SK-N-SH treated with all-trans-retinoic acid at 6 μM for 48 hours (cell line): Measurements from ENCODE around the gene TSEN54.

Experiments used
- ATAC-seq: fragments of 200-7000 bp; cut with Tn5 transposase; 3 replicates; pipeline ENCODE4 v1.9.1; 2020; ENCODE audit warnings: mild to moderate bottlenecking, moderate library complexity
- ARNTL ChIP-seq: fragments of 450-650 bp; formaldehyde crosslinking; IDR thresholded peaks from 2 replicates; pipeline ENCODE4 v1.5.0; 2020; ENCODE audit warnings: low read depth, mild to moderate bottlenecking, moderate library complexity, borderline replicate concordance
- BACH2 ChIP-seq: fragments of 250-450 bp; sonication (Bioruptor Pico); IDR thresholded peaks from 2 replicates; pipeline ENCODE4 v1.9.0; 2021; ENCODE audit warnings: mild to moderate bottlenecking, borderline replicate concordance
- CREB5 ChIP-seq: fragments of 250-450 bp; sonication (Bioruptor Pico); IDR thresholded peaks from 2 replicates; pipeline ENCODE4 v1.5.1; 2020; ENCODE audit warnings: low read depth, mild to moderate bottlenecking, moderate library complexity
- CSDC2 ChIP-seq: fragments of 250-450 bp; sonication (Bioruptor Pico); IDR thresholded peaks from 2 replicates; pipeline ENCODE4 v1.5.0; 2020; ENCODE audit warnings: mild to moderate bottlenecking, moderate library complexity
- CSRNP3 ChIP-seq: fragments of 250-450 bp; sonication (Bioruptor Pico); IDR thresholded peaks from 2 replicates; pipeline ENCODE4 v1.5.1; 2021; ENCODE audit warnings: mild to moderate bottlenecking, moderate library complexity
- ESRRG ChIP-seq: fragments of 250-450 bp; sonication (Bioruptor Pico); IDR thresholded peaks from 2 replicates; pipeline ENCODE4 v1.6.1; 2021; ENCODE audit warnings: mild to moderate bottlenecking
- GLIS3 ChIP-seq: fragments of 250-450 bp; sonication (Bioruptor Pico); IDR thresholded peaks from 2 replicates; pipeline ENCODE4 v1.5.0; 2020; ENCODE audit warnings: mild to moderate bottlenecking, moderate library complexity
- OSR1 ChIP-seq: fragments of 250-450 bp; sonication (Bioruptor Pico); IDR thresholded peaks from 2 replicates; pipeline ENCODE4 v1.8.0; 2022; ENCODE audit warnings: moderate library complexity, mild to moderate bottlenecking, inconsistent platforms
- PATZ1 ChIP-seq: fragments of 250-450 bp; sonication (Bioruptor Pico); IDR thresholded peaks from 2 replicates; pipeline ENCODE4 v1.8.0; 2020; ENCODE audit warnings: mild to moderate bottlenecking, moderate library complexity, borderline replicate concordance
- PPARA ChIP-seq: fragments of 250-450 bp; sonication (Bioruptor Pico); IDR thresholded peaks from 2 replicates; pipeline ENCODE4 v1.5.0; 2020; ENCODE audit warnings: mild to moderate bottlenecking, borderline replicate concordance
- RARB ChIP-seq: fragments of 250-450 bp; sonication (Bioruptor Pico); IDR thresholded peaks from 2 replicates; pipeline ENCODE4 v1.8.0; 2021; ENCODE audit warnings: mild to moderate bottlenecking, moderate library complexity
- SNAI2 ChIP-seq: fragments of 250-450 bp; sonication (Bioruptor Pico); IDR thresholded peaks from 2 replicates; pipeline ENCODE4 v1.5.0; 2020; ENCODE audit warnings: mild to moderate bottlenecking, moderate library complexity
- TCF4 ChIP-seq: fragments of 250-450 bp; sonication (Bioruptor Pico); IDR thresholded peaks from 2 replicates; pipeline ENCODE4 v1.8.0; 2021; ENCODE audit warnings: mild to moderate bottlenecking, moderate library complexity, borderline replicate concordance
- TSHZ2 ChIP-seq: fragments of 250-450 bp; sonication (Bioruptor Pico); IDR thresholded peaks from 2 replicates; pipeline ENCODE4 v1.5.0; 2020; ENCODE audit warnings: mild to moderate bottlenecking, moderate library complexity
- ZC3H10 ChIP-seq: fragments of 250-450 bp; sonication (Bioruptor Pico); IDR thresholded peaks from 2 replicates; pipeline ENCODE4 v1.5.1; 2021; ENCODE audit warnings: mild to moderate bottlenecking, moderate library complexity
- ZFP3 ChIP-seq: fragments of 250-450 bp; sonication (Bioruptor Pico); IDR thresholded peaks from 2 replicates; pipeline ENCODE4 v1.5.0; 2020; ENCODE audit warnings: mild to moderate bottlenecking, moderate library complexity
- ZFP30 ChIP-seq: fragments of 450-650 bp; formaldehyde crosslinking; IDR thresholded peaks from 2 replicates; pipeline ENCODE4 v1.5.0; 2022; ENCODE audit warnings: mild to moderate bottlenecking, moderate library complexity
- ZNF565 ChIP-seq: fragments of 450-650 bp; formaldehyde crosslinking; conservative IDR thresholded peaks from 2 replicates; pipeline ENCODE4 v1.5.0; 2020; ENCODE audit warnings: low read depth, mild to moderate bottlenecking, moderate library complexity
- ZNF70 ChIP-seq: fragments of 450-650 bp; formaldehyde crosslinking; IDR thresholded peaks from 2 replicates; pipeline ENCODE4 v1.5.0; 2020; ENCODE audit warnings: mild to moderate bottlenecking, moderate library complexity
- ZNF8 ChIP-seq: fragments of 450-650 bp; formaldehyde crosslinking; IDR thresholded peaks from 2 replicates; pipeline ENCODE4 v1.5.0; 2020; ENCODE audit warnings: mild to moderate bottlenecking, moderate library complexity
- TF ChIP-seq, protein P1 (sequence below): fragments of 250-450 bp; sonication (Bioruptor Pico); IDR thresholded peaks from 2 replicates; pipeline ENCODE4 v1.8.0; 2021; ENCODE audit warnings: low read depth, mild to moderate bottlenecking, moderate library complexity, borderline replicate concordance

TSEN54 gene

GRCh38 chr17:75516619-75517296, 430 bp downstream of the TSEN54 start:
- no peak for TF ChIP-seq ZNF565
- no peak for TF ChIP-seq BACH2 (CRISPR knock-in tag)
- TF ChIP-seq CREB5 (CRISPR knock-in tag): no peak
- no peak for TF ChIP-seq SNAI2 (CRISPR knock-in tag)
- TF ChIP-seq ESRRG (CRISPR knock-in tag): no peak
- TF ChIP-seq ZNF70 (CRISPR knock-in tag): no peak
- TF ChIP-seq ZFP3: no peak
- no peak for TF ChIP-seq CSRNP3
- no peak for TF ChIP-seq ZFP30 (CRISPR knock-in tag)
- no peak for TF ChIP-seq ARNTL (CRISPR knock-in tag)
- TF ChIP-seq PATZ1: no peak
- TF ChIP-seq, protein P1, sequence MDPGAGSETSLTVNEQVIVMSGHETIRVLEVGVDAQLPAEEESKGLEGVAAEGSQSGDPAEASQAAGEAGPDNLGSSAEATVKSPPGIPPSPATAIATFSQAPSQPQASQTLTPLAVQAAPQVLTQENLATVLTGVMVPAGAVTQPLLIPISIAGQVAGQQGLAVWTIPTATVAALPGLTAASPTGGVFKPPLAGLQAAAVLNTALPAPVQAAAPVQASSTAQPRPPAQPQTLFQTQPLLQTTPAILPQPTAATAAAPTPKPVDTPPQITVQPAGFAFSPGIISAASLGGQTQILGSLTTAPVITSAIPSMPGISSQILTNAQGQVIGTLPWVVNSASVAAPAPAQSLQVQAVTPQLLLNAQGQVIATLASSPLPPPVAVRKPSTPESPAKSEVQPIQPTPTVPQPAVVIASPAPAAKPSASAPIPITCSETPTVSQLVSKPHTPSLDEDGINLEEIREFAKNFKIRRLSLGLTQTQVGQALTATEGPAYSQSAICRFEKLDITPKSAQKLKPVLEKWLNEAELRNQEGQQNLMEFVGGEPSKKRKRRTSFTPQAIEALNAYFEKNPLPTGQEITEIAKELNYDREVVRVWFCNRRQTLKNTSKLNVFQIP: no peak
- TF ChIP-seq GLIS3 (CRISPR knock-in tag): no peak
- TF ChIP-seq ZC3H10: no peak
- no peak for TF ChIP-seq TCF4
- no peak for TF ChIP-seq TSHZ2 (CRISPR knock-in tag)
- no peak for TF ChIP-seq ZNF8 (CRISPR knock-in tag)
- no peak for TF ChIP-seq OSR1
- ATAC-seq: no peak

DNA sequence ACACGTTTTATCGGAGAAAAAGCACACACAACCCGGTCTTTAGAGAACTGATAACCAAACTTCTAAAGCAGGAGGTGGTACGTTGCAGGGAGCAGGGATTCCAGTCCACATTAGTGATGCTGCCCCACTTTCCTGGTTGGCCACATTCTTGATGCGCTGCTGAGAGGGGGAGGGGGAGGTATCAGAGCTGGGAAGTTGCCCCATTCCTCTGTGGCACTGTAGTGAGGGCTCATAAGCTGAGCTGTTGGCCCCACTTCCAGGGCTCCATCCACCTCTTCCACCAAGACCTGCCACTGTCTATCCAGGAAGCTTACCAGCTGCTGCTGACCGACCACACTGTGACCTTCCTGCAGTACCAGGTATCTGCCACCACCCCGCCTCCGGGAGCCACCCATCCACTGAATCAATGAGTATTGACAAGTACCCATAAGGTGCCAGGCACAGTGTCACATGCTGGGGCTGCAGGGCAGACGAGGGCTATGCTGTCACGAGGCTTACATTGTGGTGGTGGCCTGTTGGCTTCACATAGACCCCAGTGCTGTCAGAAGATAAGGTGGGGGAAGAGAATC, 1.1 kb downstream of the TSEN54 start:
- no peak for ATAC-seq
- no peak for TF ChIP-seq PPARA (CRISPR knock-in tag)
- TF ChIP-seq ESRRG (CRISPR knock-in tag): no peak
- TF ChIP-seq ARNTL (CRISPR knock-in tag): no peak
- no peak for TF ChIP-seq ZNF565
- TF ChIP-seq, protein P1: no peak
- no peak for TF ChIP-seq ZNF70 (CRISPR knock-in tag)
- TF ChIP-seq RARB (CRISPR knock-in tag): no peak
- no peak for TF ChIP-seq CSDC2
- TF ChIP-seq ZFP3: no peak
- TF ChIP-seq, all 23 proteins: peak for 0
